Glomerular visceral epithelial cell (primary cell): ENCODE measurements around the gene DMD.

Experiments used
- DNase-seq: peaks from one replicate; pipeline ENCODE4 v3.0.0-alpha.2; 2016; ENCODE audit errors: extremely low spot score

The DMD gene

DNA sequence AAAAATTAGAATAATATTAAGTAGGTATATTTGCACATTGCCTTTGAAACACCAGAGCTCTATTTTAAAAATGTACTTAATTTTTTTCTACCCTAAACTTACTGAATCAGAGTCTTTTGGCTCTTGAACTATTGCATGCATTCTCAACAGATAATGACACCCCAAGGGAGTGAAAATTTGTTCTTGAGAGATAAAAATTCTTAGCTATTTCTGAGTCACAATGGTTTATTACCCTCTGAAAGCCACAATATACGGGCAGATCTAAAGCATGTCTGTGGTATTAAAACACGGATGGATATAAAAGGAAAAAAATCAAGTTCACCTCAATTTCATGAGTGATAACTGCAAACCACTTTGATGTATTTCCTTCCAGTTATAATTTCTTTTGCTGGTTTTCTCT is 1503.2 kb downstream of the DMD start:
- DNase-seq = no peak

DNA sequence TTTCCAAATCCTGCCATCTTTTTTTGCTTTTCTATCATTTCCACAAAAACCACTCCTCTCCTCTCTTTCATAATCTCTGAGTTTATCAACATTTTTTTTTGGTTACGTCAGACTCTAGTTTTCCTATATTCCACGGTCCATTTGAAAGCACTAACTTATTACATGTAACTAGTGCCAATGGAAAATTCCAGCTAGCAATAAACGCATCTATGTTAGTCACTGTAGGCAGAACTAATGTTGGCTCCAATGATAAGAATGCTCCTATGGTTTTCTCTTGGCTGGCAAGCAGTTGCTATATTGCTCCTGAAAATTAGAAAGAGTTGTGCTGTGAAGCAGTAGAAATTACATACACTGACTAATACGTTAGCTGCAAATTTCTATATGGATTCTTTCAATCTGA is 1504.9 kb downstream of the DMD start:
- no peak for DNase-seq

DNA sequence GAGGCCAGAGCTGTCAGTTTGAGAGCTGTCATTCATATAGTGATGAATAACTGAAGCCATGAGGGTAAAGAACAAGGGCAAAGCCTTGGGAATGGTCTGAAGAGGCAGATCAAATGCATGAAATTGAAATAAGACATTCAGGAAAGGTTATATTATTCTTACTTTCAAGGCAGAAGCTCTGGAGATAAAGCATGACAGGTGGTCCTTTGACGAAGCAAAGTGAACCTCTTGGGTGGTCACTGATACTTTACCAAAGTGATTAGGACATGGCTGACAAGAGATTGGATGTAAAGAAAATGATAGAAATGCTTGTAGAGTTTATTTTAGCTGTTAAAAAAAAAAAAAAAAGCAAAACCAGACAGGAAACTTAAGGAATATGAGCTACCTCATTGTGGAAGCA is 1505.5 kb downstream of the DMD start:
- DNase-seq = no peak

DNA sequence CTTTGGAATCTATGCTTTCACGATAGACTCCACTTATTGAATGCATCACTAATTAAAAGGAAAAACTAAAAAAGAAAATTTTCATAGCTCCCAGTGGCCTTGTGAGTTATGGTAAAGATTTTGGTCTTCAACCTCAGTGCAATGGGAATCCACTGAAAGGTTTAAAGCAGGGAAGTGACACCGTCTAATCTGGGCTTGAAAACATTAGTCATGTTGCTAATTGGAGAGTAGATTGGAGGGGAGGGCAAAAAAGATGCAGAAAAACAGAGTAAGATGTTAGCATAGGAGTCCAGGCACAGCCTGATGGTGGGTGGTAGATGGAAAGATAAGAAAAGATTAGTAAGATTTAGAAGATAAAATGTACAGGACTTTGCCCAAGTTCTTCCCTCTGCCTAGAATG is 1506.4 kb downstream of the DMD start:
- no peak for DNase-seq

DNA sequence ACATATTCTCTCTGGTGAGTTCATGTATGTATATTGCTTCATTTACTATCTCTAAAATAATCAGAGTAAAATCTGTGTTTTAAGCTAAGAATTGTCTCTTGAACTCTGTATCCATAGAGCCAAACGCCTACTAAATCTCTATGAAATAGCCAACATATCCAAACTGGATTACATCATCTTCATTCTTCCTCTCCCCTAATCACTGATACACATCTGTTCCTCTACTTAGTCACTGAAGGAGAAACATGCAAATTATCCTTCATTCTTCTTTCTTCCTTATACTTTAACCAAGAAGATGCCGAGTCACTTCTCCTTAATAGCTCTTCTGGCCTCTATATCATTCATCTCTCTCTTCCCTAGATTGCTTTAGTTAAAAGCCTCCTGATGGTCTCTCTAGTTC is 1509.1 kb downstream of the DMD start:
- no peak for DNase-seq

DNA sequence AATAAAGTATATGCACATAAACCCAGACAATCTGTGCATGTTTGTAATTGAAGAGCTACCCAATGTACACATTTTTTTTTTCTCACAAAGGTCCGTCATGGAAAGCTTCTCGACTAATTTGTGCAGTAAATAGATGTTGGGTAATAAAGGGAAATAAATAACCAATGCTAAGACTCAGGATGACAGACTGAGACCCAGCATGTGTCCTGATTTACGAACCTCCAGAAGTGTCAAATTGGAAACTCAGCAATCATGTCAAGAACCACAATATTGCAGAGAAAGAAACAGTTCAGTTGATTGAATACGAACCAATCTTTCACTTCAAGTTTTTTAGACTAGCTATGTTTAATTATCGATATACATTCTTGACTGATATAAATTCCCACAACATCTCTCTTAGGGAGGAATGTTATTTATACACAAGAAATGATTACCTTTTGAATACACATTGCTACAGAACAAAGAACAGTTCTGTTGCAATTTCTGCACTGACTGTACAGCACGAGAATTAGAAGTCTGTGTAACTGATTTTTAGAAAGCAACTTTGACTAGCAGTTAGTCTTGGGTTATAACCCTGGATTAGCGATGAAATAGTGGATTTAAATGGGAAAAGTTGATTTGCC is 1513.9 kb downstream of the DMD start:
- no peak for DNase-seq

DNA sequence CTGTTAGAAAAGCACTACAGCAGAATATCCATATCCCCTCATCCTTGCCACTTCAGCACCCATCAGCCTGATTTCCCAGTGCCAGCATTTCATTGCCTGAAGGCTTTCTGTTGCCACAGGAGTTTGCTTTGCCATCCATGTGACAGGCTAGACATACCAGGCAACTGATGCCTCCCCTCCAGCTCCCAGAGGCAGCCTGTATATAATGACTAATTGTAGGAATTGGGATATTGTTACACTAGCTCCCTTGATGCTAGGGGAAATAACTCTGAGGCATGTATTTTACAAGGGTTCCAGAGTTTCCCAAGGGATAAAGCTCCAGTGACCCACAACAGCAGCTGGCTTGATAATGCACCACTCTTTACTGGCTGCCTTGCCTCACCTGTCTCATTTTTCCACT is 1531.5 kb downstream of the DMD start:
- no peak for DNase-seq

DNA sequence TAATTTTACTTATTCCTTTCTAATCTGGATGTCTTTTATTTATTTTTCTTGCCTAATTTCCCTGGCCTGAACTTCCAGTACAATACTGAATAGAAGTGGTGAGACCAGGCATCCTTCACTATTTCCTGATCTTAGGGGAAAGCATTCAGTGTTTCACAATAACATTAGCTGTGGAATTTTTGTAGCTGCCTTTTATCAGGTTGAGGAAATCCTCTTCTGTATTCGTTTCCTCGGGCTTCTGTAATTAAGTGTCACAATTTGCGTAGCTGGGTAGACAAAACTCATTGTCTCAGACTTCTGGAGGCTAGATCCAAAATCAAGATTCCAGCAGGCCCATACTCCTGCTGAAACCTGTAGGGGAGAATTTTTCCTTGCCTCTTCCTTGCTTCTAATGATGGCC is 1541.1 kb downstream of the DMD start:
- DNase-seq = no peak

DNA sequence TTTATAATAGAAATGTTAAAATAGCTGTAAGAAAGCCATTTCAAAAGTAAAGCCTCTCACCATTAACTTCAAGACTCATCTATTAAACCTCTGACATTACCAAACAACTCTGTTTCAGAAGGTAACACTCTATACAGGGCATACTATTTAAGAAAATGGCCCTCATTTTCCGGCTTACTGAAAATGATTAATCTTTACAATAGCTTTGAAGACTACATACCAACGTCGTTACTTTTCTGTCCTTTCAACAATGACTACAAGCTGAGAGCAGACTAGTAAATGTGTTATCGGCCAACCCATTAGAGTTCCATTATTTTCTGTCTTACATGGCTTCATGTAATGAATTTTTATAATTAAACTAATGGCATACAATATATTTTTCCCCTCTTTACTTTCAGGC is 1545.9 kb downstream of the DMD start:
- DNase-seq = no peak

DNA sequence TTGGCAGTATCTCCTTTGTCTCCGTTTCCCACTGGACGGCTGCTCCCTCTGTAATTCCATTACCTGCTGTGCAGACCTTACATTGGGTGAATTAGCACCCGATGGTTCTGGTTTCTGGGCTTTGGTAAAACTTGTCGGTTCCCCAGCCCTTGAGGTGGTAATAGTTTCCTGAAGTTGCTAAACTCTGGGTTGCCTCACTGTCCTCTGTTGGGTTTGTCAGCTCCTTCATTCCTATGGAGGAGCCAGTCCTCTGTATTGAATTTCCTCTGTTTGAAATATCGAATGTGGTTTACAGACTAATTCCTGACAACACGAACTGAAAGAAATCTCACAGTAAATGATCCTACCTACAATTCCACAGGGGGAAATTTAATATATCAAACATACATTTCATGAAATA is 1548.2 kb downstream of the DMD start:
- no peak for DNase-seq

DNA sequence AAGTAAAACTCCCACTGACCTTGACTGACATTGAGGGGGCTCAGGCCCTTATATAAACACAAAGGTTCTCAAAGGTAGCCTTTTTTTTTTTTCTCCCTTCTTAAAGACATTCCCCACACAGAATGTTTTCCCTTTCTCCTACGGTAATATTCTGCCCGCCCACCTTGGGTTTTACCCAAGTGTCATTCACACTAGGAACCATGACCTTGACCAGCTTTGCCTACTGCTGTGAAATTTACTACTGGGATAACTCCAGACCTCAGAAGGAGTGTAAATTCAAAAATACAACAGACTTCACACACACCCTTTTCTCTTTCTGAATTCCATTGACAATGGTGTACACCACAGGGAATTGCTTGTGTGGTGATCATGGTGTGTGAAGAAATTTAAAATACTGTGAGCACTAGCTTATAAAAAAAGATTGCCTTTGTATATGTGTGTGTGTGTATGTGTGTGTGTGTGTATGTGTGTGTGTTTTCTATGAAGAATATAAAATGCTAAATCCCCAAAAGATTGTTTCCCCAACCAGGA is 1550.0 kb downstream of the DMD start:
- no peak for DNase-seq

DNA sequence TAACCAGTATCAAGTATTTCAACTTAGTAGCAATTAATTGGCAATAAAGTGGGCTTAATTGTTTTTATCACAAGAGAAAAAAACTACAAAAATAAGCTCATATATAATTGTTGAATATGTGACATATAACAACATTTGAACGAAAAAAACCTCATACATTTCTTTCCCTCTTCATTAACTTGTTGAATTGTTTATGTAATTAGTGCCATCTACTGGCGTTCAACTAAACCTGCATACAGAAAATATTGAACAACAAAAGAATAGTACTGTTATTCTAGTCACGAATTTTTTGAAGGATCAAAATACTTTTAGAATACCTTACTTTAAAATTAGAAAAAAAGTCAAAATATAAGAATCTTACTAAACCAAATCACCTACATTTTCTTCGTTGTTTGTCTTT is 1553.0 kb downstream of the DMD start:
- DNase-seq = no peak

DNA sequence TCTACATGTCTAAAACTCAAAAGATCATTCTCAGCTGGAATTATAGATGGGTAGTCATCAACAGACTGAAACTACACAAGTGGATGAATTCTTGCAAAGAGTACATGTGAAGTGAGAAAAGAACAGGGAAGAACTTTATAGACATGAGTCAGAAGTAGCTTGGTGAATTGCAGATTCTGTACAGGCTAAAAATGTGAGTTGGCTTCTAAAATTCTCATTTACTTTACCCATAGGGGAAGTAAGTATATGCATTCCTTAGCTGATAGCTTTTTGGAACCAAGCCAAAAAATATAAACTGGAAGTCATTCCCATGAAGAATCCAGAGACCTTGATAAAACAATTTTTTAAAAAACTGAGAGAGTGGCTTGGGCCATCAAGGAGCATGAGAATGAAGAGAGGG is 1555.3 kb downstream of the DMD start:
- DNase-seq = peak; percentile 1

DNA sequence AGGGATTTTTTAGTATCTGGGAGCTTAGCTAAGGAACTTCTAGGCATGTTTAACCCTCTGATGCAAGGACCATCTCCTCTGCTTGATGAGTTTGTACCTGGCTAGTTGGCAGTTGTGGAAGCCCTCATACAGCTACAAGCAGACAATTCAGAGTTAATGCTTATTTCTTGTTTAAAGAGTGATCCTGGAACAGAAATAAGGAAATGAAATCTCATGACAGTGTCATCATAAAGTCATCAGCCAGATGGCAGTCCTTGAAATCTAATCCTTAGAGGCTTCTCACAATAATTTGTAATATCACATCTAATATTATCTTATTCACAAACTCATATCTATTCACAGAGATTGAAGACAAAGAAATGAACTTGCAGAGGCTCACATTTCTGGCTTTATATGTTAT is 1557.9 kb downstream of the DMD start:
- DNase-seq = no peak

DNA sequence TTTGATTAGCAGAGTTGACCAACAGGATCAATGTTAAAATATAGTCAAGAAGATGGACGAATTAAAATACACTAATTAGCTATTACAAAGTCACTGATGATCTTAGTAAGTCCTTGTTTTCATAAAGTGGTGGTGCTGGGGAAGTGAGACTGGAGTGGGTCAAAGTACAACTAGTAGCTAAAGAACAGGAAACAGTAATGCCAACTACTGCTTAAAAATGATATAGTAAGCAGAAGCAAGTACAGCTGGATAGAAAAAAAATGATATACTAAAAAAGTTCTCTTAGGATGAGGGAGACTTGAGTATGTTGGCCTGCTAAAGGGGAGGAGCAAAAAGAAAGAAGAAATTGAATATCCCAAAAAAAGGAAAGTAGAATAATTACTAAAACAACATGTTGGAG is 1558.7 kb downstream of the DMD start:
- no peak for DNase-seq

DNA sequence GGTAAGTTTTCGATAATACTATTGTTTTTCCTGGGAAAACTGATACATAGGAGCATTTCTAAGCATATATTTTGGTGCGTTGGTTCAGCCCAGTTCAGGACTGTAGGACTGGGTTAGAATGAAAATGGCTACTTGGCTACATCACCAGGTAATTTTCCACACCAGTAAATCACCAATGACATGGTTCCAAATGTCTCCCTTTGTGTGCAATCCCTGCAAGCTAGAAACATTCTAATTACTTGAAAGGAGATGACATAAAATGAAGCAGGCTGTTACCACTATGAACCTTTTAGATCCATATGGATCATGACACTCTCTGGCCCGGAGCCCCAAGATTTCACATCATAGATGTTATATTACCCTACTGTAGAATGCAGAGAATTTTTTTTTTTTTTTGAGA is 1562.1 kb downstream of the DMD start:
- no peak for DNase-seq

DNA sequence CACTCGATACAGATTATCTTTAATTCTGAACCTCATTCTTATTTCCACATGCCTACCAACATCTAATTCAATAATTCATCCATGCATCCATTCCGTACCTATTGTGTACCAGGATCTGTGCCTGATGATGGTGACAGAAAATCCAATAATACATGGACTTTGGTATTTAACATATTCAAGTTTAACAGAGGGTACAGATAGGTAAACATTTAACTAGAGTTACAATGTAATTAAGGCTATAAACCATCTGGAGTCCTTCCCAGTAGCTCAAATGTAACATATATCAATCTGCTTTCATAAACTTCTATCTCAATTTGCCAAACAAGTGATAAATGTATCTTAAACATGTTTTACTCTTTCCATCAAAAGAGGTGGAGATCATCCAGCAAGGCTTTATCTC is 1578.0 kb downstream of the DMD start:
- DNase-seq = no peak

DNA sequence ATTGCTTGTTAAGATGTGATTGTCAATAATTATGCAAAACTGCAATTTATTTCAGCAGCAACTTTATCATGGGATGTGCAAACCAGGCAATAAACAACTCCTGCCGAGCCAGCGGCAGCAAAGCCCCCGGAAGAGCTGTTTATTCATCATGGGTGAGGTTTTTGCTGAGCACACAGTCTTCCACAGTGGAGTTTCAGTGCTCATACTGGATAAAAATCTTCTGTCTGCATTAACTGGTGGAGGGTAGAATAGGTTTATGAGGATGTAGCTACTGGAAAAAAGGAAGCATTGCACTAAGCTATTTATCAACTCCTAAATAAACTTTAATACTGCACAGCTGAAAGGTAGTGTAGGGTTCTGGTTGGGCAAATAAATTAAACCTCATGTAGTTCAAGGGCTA is 1582.2 kb downstream of the DMD start:
- DNase-seq = no peak

DNA sequence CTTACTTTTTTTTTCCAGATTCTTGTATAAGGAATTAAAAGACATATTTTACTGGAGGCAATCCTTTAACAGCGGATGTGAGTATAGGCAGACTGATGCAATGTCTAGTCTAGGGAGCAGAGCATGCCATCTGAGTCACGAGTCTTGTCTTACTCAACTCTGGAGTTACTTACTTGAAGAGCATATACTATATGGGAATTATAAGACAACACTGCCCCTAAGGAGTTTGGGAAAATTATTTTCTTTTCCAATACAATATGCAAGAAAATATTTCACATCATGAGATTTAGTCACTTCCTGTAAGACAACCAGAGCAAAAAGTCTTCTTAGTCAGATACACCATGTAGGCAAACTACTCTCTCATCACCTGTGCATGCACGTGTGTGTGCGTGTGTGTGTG is 1602.2 kb downstream of the DMD start:
- peak; percentile 68 for DNase-seq

DNA sequence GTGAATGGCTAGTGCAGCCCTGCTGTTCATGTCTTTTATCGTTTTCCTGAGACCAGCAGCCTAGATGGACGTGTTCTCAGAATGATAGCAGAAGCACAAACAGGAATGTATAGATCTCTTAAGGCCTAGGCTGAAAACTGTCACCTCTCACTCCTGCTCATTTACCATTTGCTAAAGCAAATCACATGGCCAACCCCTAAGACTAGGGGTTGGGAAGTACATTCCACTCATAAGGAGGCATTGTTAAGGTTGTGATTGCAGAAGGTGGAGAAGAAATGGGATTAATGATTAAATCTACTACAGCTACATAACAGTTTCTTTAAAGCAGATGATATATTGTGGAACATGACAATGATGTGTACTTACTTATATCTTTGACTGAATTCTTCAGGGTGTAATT is 1602.7 kb downstream of the DMD start:
- DNase-seq = peak; percentile 19

DNA sequence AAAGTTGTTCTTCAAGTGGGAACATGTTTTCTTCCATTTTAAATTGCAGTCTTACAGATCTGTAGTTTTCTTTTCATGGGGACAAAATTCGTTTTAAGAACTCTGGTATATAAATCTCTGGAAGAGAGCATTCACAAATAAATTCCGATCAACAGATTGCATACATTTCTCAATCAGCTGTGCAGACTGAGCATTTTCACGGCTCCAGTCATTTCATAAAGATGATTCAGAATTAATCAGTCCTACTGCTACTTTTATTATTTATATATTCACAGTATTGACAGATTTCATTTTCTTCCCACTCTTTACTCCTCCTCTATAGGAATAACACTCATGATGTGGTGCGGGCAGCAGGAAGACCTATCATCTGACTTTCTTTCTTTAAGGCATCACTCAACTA is 1604.6 kb downstream of the DMD start:
- no peak for DNase-seq

DNA sequence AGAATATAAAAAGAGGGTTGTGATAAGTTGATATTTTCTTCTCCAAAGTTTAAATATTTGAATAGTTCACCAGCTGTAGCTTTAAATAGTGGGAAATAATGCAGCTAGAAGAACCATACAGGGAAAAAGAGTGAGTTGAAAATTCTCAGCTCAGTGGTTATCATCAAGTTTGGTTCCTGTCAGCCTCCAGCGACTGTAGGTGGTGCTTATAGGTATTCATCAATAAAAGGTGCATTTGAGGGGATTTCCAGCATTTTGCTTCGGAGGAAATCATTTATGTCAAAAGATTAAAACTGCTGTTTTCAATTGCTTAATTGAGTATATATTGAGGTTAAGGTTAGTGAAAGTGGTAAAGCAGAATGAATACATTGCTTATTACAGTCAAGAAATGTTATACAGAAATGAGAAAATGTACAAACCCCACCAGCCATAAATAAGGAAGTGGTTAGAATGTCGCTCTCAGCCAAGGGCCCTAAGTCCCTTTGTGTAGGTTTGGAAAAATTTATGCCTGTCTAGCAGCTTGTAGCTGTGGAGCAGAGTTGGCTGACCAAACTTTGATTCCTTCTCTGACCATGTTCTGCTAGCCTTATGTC is 1606.6 kb downstream of the DMD start:
- no peak for DNase-seq

DNA sequence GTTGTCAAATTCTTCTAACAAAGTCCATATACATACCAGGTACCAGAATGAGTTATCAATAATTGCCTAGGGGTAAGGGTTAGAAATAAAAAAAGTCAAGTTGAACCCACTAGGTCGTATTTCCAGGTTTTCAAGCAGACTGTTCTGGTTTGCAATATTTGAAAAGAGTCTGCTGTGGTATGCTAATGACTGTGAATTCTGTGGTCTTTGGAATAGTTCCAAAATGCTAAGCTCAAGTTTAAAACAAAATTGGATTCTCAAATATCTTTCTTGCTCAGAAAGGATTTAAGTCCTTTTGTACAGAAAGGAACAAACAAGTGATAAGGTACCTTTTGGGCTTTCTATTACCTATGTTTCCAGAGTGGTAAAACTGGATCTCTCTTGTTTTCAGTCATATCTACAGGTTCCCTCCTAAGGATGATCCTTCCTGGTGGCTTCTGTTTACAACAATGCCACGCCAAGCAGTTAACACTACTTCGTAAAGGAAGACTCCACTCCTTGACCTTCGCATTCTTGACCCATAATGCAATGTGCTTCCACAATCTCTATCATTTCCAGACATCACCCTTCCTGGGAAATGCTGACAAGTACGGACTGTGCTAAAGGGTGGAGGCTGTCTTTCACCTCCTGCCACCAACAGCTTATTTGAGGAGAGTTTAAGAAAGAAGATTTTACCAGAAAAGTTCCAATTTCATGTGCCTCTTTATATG is 1607.8 kb downstream of the DMD start:
- DNase-seq = no peak
